ENCODE data around the gene NKAIN1.

The NKAIN1 gene

GRCh38 chr1:31258581-31258980, 18.9 kb upstream of the NKAIN1 start:
- no peaks in the 10 kb centered on the region for H3K9me3 ChIP-seq (ENCODE audit: control insufficient read depth, insufficient read depth, low read length)
- no peak overlapping the region for H3K9ac ChIP-seq (ENCODE audit: low read depth, low read length)
- no peak overlapping the region for H3K4me3 ChIP-seq (ENCODE audit: low read depth, low read length)
- H3K27me3 ChIP-seq (ENCODE audit: control insufficient read depth, insufficient read depth, low read length), result no peaks in the 10 kb centered on the region
- H3K36me3 ChIP-seq (ENCODE audit: control insufficient read depth, insufficient read depth, low read length), result peaks cover 24% of the 10 kb centered on the region
- H3K4me1 ChIP-seq (ENCODE audit: control insufficient read depth, insufficient read depth, low read length), result peaks cover 6% of the 10 kb centered on the region

GRCh38 chr1:31257213-31257612, 17.5 kb upstream of the NKAIN1 start:
- Histone ChIP-seq H3K9me3 (ENCODE audit: control insufficient read depth, insufficient read depth, low read length) (no peaks in the 10 kb centered on the region), H3K9ac (ENCODE audit: low read depth, low read length) (no peak overlapping the region), H3K27me3 (ENCODE audit: control insufficient read depth, insufficient read depth, low read length) (no peaks in the 10 kb centered on the region), H3K4me3 (ENCODE audit: low read depth, low read length) (no peak overlapping the region), H3K36me3 (ENCODE audit: control insufficient read depth, insufficient read depth, low read length) (peaks cover 24% of the 10 kb centered on the region), H3K4me1 (ENCODE audit: control insufficient read depth, insufficient read depth, low read length) (peaks cover 6% of the 10 kb centered on the region)

GRCh38 chr1:31249854-31250253, 10.2 kb upstream of the NKAIN1 start:
- Histone ChIP-seq H3K36me3 (ENCODE audit: control insufficient read depth, insufficient read depth, low read length) (no peaks in the 10 kb centered on the region), H3K4me3 (ENCODE audit: low read depth, low read length) (no peak overlapping the region), H3K27me3 (ENCODE audit: control insufficient read depth, insufficient read depth, low read length) (no peaks in the 10 kb centered on the region), H3K4me1 (ENCODE audit: control insufficient read depth, insufficient read depth, low read length) (no peaks in the 10 kb centered on the region), H3K9ac (ENCODE audit: low read depth, low read length) (no peak overlapping the region), H3K9me3 (ENCODE audit: control insufficient read depth, insufficient read depth, low read length) (no peaks in the 10 kb centered on the region)

GRCh38 chr1:31248276-31248675, 8.6 kb upstream of the NKAIN1 start:
- Histone ChIP-seq H3K4me3 (ENCODE audit: low read depth, low read length) (no peak overlapping the region), H3K36me3 (ENCODE audit: control insufficient read depth, insufficient read depth, low read length) (no peaks in the 10 kb centered on the region), H3K9me3 (ENCODE audit: control insufficient read depth, insufficient read depth, low read length) (no peaks in the 10 kb centered on the region), H3K27me3 (ENCODE audit: control insufficient read depth, insufficient read depth, low read length) (no peaks in the 10 kb centered on the region), H3K4me1 (ENCODE audit: control insufficient read depth, insufficient read depth, low read length) (no peaks in the 10 kb centered on the region), H3K9ac (ENCODE audit: low read depth, low read length) (no peak overlapping the region)

- Histone ChIP-seq H3K4me3 (ENCODE audit: low read depth, low read length) (no peak overlapping the region), H3K4me1 (ENCODE audit: control insufficient read depth, insufficient read depth, low read length) (no peaks in the 10 kb centered on the region), H3K36me3 (ENCODE audit: control insufficient read depth, insufficient read depth, low read length) (no peaks in the 10 kb centered on the region), H3K9ac (ENCODE audit: low read depth, low read length) (no peak overlapping the region), H3K27me3 (ENCODE audit: control insufficient read depth, insufficient read depth, low read length) (peaks cover 15% of the 10 kb centered on the region), H3K9me3 (ENCODE audit: control insufficient read depth, insufficient read depth, low read length) (no peaks in the 10 kb centered on the region)
These were observed 4.6 kb upstream of the NKAIN1 start for GRCh38 chr1:31244326-31244725.

GRCh38 chr1:31243501-31244286, 4.0 kb upstream of the NKAIN1 start:
- Histone ChIP-seq H3K9me3 (ENCODE audit: control insufficient read depth, insufficient read depth, low read length) (no peaks in the 10 kb centered on the region), H3K27me3 (ENCODE audit: control insufficient read depth, insufficient read depth, low read length) (peaks cover 19% of the 10 kb centered on the region), H3K4me1 (ENCODE audit: control insufficient read depth, insufficient read depth, low read length) (no peaks in the 10 kb centered on the region), H3K4me3 (ENCODE audit: low read depth, low read length) (no peak overlapping the region), H3K36me3 (ENCODE audit: control insufficient read depth, insufficient read depth, low read length) (no peaks in the 10 kb centered on the region), H3K9ac (ENCODE audit: low read depth, low read length) (no peak overlapping the region)

GRCh38 chr1:31241321-31241720, 1.6 kb upstream of the NKAIN1 start:
- H3K4me3 ChIP-seq (ENCODE audit: low read depth, low read length), result no peak overlapping the region
- H3K9ac ChIP-seq (ENCODE audit: low read depth, low read length), result no peak overlapping the region
- peaks cover 33% of the 10 kb centered on the region for H3K27me3 ChIP-seq (ENCODE audit: control insufficient read depth, insufficient read depth, low read length)

GRCh38 chr1:31238986-31239613, 587 bp downstream of the NKAIN1 start:
- Histone ChIP-seq H3K4me1 (ENCODE audit: control insufficient read depth, insufficient read depth, low read length) (no peaks in the 10 kb centered on the region), H3K27me3 (ENCODE audit: control insufficient read depth, insufficient read depth, low read length) (peaks cover 33% of the 10 kb centered on the region), H3K9ac (ENCODE audit: low read depth, low read length) (no peak overlapping the region), H3K9me3 (ENCODE audit: control insufficient read depth, insufficient read depth, low read length) (no peaks in the 10 kb centered on the region), H3K4me3 (ENCODE audit: low read depth, low read length) (peak overlapping the region; percentile 57), H3K36me3 (ENCODE audit: control insufficient read depth, insufficient read depth, low read length) (no peaks in the 10 kb centered on the region)

More at GRCh38 chr1:31241321-31241720, 1.6 kb upstream of the NKAIN1 start:
- no peaks in the 10 kb centered on the region for H3K4me1 ChIP-seq (ENCODE audit: control insufficient read depth, insufficient read depth, low read length)
- no peaks in the 10 kb centered on the region for H3K9me3 ChIP-seq (ENCODE audit: control insufficient read depth, insufficient read depth, low read length)
- H3K36me3 ChIP-seq (ENCODE audit: control insufficient read depth, insufficient read depth, low read length), result no peaks in the 10 kb centered on the region

GRCh38 chr1:31238612-31238985, 1.1 kb downstream of the NKAIN1 start:
- peak overlapping the region; percentile 57 for H3K4me3 ChIP-seq (ENCODE audit: low read depth, low read length)
- H3K27me3 ChIP-seq (ENCODE audit: control insufficient read depth, insufficient read depth, low read length), result peaks cover 33% of the 10 kb centered on the region
- H3K4me1 ChIP-seq (ENCODE audit: control insufficient read depth, insufficient read depth, low read length), result no peaks in the 10 kb centered on the region
- H3K9me3 ChIP-seq (ENCODE audit: control insufficient read depth, insufficient read depth, low read length), result no peaks in the 10 kb centered on the region
- H3K36me3 ChIP-seq (ENCODE audit: control insufficient read depth, insufficient read depth, low read length), result no peaks in the 10 kb centered on the region
- no peak overlapping the region for H3K9ac ChIP-seq (ENCODE audit: low read depth, low read length)

- Histone ChIP-seq H3K4me1 (ENCODE audit: control insufficient read depth, insufficient read depth, low read length) (no peaks in the 10 kb centered on the region), H3K4me3 (ENCODE audit: low read depth, low read length) (no peak overlapping the region), H3K27me3 (ENCODE audit: control insufficient read depth, insufficient read depth, low read length) (peaks cover 18% of the 10 kb centered on the region), H3K9me3 (ENCODE audit: control insufficient read depth, insufficient read depth, low read length) (no peaks in the 10 kb centered on the region), H3K36me3 (ENCODE audit: control insufficient read depth, insufficient read depth, low read length) (no peaks in the 10 kb centered on the region), H3K9ac (ENCODE audit: low read depth, low read length) (no peak overlapping the region)
These were observed 4.8 kb downstream of the NKAIN1 start for GRCh38 chr1:31234870-31235269.

- Histone ChIP-seq H3K9ac (ENCODE audit: low read depth, low read length) (no peak overlapping the region), H3K4me1 (ENCODE audit: control insufficient read depth, insufficient read depth, low read length) (no peaks in the 10 kb centered on the region), H3K27me3 (ENCODE audit: control insufficient read depth, insufficient read depth, low read length) (peaks cover 18% of the 10 kb centered on the region), H3K4me3 (ENCODE audit: low read depth, low read length) (no peak overlapping the region), H3K9me3 (ENCODE audit: control insufficient read depth, insufficient read depth, low read length) (no peaks in the 10 kb centered on the region), H3K36me3 (ENCODE audit: control insufficient read depth, insufficient read depth, low read length) (no peaks in the 10 kb centered on the region)
These were observed 5.5 kb downstream of the NKAIN1 start for GRCh38 chr1:31234123-31234708.

GRCh38 chr1:31232689-31233088, 7.0 kb downstream of the NKAIN1 start:
- peaks cover 5% of the 10 kb centered on the region for H3K27me3 ChIP-seq (ENCODE audit: control insufficient read depth, insufficient read depth, low read length)
- H3K9ac ChIP-seq (ENCODE audit: low read depth, low read length), result no peak overlapping the region
- H3K9me3 ChIP-seq (ENCODE audit: control insufficient read depth, insufficient read depth, low read length), result no peaks in the 10 kb centered on the region
- H3K4me1 ChIP-seq (ENCODE audit: control insufficient read depth, insufficient read depth, low read length), result no peaks in the 10 kb centered on the region
- H3K36me3 ChIP-seq (ENCODE audit: control insufficient read depth, insufficient read depth, low read length), result no peaks in the 10 kb centered on the region
- no peak overlapping the region for H3K4me3 ChIP-seq (ENCODE audit: low read depth, low read length)

All from iPS-15b (cell line).